ENCODE measurements around the gene CCDC92.

DNA sequence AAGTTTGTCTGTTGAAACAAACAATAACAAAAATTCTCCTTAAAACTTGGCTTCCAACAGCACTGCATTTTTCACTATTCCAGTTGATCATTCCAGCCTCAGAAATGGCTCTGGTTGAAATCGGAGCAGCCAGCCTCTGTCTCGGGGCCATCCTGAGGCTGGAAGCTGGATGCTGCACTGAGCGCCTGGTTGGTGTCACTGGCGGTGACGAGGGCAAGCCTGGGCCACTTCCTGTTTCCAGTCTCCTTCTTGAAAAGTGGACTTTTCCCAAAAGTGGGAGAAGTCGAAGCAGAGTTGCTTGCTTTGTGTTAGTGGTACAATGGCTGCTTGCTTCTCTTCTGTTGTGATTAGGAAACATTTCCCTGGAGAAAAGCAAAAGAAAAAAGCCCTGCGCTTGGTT, 48.7 kb downstream of the CCDC92 start:
- TF ChIP-seq CTCF (IDR thresholded peaks at IDR 0.05; ENCODE audit: low read depth, low read length, poor library complexity, severe bottlenecking), result no peak
- no peak for TF ChIP-seq EZH2phosphoT487 (IDR thresholded peaks at IDR 0.05; ENCODE audit: borderline replicate concordance, low read length)
